Stimulated activated CD4-positive, alpha-beta T cell treated with anti-CD3 and anti-CD28 coated beads, Interleukin-4, amount 100 ng/mL, for 1 hour (primary cell): ENCODE data around the gene TYROBP.

Source experiments
- DNase-seq: peaks from one replicate; pipeline ENCODE4 v3.0.0-alpha.2; 2020

The TYROBP gene

DNA sequence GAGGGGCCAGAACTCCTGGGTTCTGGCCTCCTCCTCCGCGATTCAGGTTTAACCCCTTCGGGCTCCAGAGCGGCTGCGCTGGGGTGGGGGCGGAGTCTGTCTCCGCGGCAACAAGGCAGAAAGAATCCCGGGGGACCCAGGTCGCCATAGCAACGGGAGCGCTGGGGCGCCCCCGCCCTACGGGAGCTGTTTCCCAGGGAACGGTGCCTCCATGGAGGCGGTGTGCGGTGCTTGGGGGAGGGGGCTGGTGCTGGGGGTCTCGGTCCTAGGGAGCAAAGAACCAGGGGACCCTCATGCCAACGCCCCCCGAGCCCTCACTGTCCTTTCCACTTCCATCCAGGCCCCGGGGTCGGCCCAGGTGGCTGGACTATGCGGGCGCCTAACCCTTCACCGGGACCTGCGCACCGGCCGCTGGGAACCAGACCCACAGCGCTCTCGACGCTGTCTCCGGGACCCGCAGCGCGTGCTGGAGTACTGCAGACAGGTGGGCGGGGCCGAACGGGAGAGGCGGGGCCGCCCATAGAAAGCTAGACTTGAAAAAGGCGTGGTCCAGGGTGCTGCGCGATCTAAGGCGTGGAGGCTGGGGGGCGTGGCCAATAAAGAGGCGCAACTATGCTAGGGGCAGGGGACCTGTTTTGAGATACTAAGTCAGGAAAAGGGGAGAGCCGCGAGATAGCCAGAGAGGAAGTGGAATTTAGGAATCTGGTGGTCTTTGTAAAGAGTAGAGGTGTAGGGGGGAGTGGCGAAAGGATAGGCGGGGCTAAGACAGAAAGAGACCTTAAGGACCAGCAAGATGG is 38.6 kb downstream of the TYROBP start:
- DNase-seq, result peak; percentile 81

DNA sequence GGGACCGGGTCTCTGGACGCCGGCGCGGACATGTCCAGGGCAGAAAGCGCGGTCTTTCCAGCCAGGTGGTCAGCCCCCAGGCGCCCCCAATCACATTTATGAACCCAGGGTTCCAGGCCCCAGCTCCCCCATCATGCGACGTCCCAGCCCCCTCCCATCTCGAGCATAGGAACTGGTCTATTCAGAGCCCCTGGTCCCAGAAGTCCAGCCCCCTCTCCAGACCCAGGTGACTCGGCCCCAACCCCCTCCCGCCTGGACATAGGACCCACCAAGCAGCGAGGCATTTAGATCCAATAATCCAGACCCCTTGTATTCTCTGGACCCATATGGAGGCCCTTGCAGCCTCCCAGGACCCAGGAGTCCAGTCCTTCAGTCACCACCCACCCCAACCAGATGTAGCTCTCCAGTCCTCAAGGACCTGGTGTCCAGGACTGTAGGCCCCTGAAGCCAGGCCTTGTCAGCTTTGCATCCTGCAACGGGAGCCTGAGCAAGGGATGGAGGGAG is 39.2 kb downstream of the TYROBP start:
- DNase-seq, result no peak

GRCh38 chr19:35868172-35868822 is 39.8 kb downstream of the TYROBP start, which contains the start of gene APLP1:
Gene APLP1 (plus strand): TSS chr19:35868574. CDS start chr19:35868637, 63 bp downstream.
- peak; percentile 78 for DNase-seq

DNA sequence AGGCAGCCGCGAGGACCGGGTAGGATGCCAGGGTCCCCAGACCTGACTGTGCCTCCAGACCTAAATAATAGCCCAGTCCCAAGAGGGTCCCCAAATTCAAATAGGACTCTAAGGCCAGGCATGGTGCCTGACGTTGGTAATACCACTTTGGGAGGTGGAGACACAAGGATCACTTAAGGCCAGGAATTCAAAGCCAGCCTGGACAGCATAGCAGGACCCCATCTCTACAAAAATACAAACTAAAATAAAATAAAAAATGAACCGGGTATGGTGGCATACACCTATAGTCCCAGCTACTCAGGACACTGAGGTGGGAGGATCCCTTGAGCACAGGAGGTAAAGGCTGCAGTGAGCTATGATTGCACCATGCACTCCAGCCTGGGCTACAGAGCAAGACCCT is 45.1 kb downstream of the TYROBP start:
- DNase-seq, result no peak

DNA sequence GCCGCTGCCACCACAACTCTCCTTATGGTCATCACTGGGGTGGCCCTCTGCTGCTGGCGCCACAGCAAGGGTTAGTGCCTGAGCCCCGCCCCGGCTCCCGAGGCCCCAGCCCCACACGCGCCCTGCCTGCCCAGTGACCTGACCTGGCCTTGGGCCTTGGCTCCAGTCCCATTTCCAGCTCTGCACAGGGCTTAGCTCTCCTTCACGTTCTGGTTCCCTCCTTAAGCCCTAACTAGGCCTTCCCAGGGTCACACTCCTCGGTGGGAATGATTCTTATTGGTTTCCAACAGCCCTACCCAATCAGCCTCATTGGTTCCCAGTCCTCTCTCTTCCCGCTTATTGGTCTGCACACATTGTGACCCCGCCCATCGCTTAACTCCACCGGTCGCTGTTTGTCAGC is 45.6 kb downstream of the TYROBP start:
- DNase-seq, result no peak

GRCh38 chr19:35861640-35862160 is 46.4 kb downstream of the TYROBP start:
- DNase-seq, result no peak

DNA sequence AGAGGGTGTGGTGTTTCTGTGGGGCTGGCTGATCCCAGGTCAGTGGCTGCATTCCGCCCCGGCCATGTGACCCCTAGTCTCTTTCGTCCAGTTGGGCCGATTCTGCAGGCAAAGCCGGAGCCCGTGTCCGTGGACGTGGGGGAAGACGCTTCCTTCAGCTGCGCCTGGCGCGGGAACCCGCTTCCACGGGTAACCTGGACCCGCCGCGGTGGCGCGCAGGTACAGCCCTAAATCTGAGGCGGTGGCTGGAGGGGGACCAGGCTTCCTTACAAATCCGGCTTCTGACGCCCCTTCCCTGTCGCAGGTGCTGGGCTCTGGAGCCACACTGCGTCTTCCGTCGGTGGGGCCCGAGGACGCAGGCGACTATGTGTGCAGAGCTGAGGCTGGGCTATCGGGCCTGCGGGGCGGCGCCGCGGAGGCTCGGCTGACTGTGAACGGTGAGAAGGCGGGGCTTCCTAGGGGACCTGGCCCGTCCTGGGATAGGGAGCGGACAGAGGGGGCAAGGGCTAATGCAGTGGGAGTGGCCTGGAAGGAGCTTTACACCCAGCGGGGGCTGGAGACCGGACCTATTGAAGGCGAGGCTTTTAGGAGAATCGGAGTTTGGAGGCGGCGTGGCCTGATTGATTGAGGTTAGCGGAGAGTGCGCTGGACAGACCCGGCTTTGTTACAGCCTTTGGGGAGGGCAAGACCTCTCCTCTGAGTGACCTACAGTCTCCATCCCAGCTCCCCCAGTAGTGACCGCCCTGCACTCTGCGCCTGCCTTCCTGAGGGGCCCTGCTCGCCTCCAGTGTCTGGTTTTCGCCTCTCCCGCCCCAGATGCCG is 47.1 kb downstream of the TYROBP start:
- DNase-seq, result no peak

DNA sequence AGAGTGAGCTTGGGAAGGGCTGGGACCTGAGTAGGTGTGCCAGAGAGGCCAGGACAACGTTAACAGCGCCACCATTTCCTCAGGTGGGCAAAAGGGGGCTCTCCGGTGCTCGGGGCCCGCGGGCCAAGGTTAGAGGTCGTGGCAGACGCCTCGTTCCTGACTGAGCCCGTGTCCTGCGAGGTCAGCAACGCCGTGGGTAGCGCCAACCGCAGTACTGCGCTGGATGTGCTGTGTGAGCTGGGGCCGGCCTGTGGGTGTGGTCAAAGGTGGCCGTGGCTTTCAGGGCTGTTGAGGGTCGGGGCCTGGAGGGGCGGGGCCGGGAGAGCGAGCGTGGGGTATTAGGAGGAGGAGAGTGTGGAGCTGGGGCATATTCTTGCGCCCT is 47.7 kb downstream of the TYROBP start:
- no peak for DNase-seq

DNA sequence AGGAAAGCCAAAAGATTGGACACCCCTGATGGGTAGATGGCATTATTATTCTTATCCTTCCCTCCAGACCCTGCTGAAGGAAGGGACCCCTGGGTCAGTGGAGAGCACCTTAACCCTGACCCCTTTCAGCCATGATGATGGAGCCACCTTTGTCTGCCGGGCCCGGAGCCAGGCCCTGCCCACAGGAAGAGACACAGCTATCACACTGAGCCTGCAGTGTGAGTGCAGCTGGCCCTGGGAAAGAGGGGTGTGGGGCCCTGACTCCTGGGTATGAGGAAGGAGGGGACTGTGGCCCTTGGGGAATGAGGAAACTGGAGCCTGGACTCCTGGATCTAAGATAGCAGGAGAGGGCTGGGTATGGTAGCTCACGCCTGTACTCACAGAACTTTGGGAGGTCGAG is 48.7 kb downstream of the TYROBP start:
- DNase-seq, result no peak

DNA sequence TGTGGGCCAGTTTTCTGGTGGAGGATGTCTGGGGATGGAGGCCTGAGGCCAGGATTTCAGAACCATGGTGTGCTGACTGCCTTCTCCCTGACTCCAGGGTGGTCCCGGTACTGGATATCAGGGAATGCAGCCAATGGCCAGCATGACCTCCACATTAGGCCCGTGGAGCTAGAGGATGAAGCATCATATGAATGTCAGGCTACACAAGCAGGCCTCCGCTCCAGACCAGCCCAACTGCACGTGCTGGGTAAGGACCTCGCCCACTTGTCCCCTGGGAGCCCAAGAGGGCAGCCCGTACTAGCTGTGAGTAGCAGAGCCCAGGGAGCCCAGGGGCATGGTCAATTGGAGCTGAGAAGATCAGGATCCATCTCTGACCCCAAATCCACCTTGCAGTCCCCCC is 49.8 kb downstream of the TYROBP start:
- DNase-seq, result no peak

GRCh38 chr19:35856546-35857149 is 51.4 kb downstream of the TYROBP start, which contains the start of gene KIRREL2:
Gene KIRREL2 (plus strand): TSS chr19:35856911. CDS start chr19:35857120, 209 bp downstream.
- DNase-seq, result peak; percentile 42
